Measurements from ENCODE around the gene ACY1.

DNA sequence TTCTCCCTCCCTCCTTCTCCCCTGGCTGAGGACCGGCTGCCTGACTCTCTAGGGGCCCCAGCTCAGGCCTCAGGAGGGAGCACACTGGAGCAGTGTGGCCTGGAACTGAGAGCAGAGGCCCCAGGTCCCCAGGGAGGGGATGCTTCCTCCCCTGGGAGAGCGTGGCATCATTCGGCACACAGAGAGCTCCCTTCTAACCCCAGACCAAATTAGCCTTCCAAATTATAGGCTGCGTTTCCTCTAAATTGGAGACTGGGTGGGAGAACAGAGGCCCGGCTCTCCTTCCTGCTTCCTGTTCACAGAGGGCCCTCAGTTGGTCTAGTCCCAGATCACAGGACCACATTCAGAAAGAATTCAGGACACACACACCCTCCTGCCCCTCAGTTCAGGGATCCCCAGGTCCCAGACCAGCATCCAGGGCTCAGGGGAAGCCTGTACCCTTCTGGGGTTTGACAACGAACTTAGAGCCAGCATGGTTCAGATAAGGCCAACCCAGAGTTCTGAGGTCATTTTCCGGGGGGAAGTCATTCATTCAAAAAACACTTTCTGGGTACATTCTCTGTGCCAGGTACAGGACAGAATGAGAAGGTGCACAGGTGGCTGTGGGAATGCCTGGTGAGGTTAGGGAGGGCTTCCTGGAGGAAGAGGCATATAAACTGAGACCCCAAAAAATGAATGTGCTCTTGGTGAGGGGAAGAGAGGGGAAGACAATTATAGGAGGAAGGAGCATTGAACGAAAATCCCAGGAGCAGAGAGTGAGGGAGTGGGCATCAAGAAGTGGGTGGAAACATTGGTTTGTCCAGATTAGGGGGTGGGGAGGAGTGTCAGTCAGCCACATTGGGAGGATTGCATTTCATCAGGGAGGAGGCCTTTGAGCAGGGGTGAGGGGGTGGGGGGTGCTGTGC lies 40.8 kb downstream of the ACY1 start:
- TF ChIP-seq, protein P1, sequence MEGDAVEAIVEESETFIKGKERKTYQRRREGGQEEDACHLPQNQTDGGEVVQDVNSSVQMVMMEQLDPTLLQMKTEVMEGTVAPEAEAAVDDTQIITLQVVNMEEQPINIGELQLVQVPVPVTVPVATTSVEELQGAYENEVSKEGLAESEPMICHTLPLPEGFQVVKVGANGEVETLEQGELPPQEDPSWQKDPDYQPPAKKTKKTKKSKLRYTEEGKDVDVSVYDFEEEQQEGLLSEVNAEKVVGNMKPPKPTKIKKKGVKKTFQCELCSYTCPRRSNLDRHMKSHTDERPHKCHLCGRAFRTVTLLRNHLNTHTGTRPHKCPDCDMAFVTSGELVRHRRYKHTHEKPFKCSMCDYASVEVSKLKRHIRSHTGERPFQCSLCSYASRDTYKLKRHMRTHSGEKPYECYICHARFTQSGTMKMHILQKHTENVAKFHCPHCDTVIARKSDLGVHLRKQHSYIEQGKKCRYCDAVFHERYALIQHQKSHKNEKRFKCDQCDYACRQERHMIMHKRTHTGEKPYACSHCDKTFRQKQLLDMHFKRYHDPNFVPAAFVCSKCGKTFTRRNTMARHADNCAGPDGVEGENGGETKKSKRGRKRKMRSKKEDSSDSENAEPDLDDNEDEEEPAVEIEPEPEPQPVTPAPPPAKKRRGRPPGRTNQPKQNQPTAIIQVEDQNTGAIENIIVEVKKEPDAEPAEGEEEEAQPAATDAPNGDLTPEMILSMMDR (IDR thresholded peaks at IDR 0.05): no peak
- TF ChIP-seq POLR2AphosphoS5 (IDR thresholded peaks at IDR 0.05): no peak
